Neural progenitor cell (in vitro differentiated cells): ENCODE measurements around the gene NKD2.

ENCODE experiments used
- CTCF ChIP-seq: fragments of 200-600 bp; sonication (generic); IDR thresholded peaks from 2 replicates; pipeline ENCODE4 v1.5.1; 2017; ENCODE audit warnings: antibody characterized with exemption, mild to moderate bottlenecking
- EZH2 ChIP-seq: fragments of 200-600 bp; sonication (generic); IDR thresholded peaks from 2 replicates; pipeline ENCODE4 v1.6.1; 2017; ENCODE audit warnings: antibody characterized with exemption, mild to moderate bottlenecking, moderate library complexity
- EZH2phosphoT487 ChIP-seq: fragments of 200-600 bp; sonication (generic); IDR thresholded peaks from 2 replicates; pipeline ENCODE4 v1.6.1; 2017; ENCODE audit warnings: antibody characterized with exemption

GRCh38 chr5:968881-969280, 39.7 kb upstream of the NKD2 start:
- TF ChIP-seq CTCF = no peak
- TF ChIP-seq EZH2 = no peak
- no peak for TF ChIP-seq EZH2phosphoT487
